Glutamatergic neuron (in vitro differentiated cells): ENCODE data around the gene MACROD2. TPM values are rescaled to one million over a fixed set of nuclear protein-coding genes. Genes with fewer than 3 reads are reported as not detected.

Experiments used
- DNase-seq: peaks from one replicate; pipeline ENCODE4 v3.0.0; 2022
- H3K27ac Mint-ChIP-seq: one replicate; pipeline ENCODE4 v1.8.0; 2020; ENCODE audit warnings: mild to moderate bottlenecking, mixed read lengths, inconsistent platforms; ENCODE audit not compliant: unreplicated experiment
- H3K27me3 Mint-ChIP-seq: one replicate; pipeline ENCODE4 v1.8.0; 2020; ENCODE audit warnings: mild to moderate bottlenecking, moderate library complexity, mixed read lengths, inconsistent platforms; ENCODE audit not compliant: unreplicated experiment
- H3K36me3 Mint-ChIP-seq: one replicate; pipeline ENCODE4 v1.8.0; 2020; ENCODE audit warnings: mild to moderate bottlenecking, mixed read lengths, inconsistent platforms; ENCODE audit not compliant: unreplicated experiment
- H3K4me1 Mint-ChIP-seq: one replicate; pipeline ENCODE4 v1.8.0; 2020; ENCODE audit warnings: mild to moderate bottlenecking, low read depth, mixed read lengths, inconsistent platforms; ENCODE audit not compliant: unreplicated experiment
- H3K4me3 Mint-ChIP-seq: one replicate; pipeline ENCODE4 v1.8.0; 2020; ENCODE audit warnings: mild to moderate bottlenecking, mixed read lengths, inconsistent platforms; ENCODE audit not compliant: unreplicated experiment
- H3K9me3 Mint-ChIP-seq: one replicate; pipeline ENCODE4 v1.8.0; 2020; ENCODE audit warnings: mild to moderate bottlenecking, moderate library complexity, mixed read lengths, inconsistent platforms; ENCODE audit not compliant: unreplicated experiment
- total RNA-seq: library from RNA; stranded (reverse); fragmentation: NEBNext Ultra II Directional; extraction: Animal tissue kit (Norgen Biotek cat#: 25700); gene quantifications from one replicate; pipeline ENCODE4 v1.2.1, GENCODE V29; 2021; ENCODE audit not compliant: unreplicated experiment
- TF ChIP-seq, protein P1 (sequence below): fragments of 200-600 bp; sonication (generic); IDR thresholded peaks from one replicate; pipeline ENCODE4 v1.5.0; 2021; ENCODE audit not compliant: partially characterized antibody, unreplicated experiment

Gene MACROD2
- total RNA-seq, 1 donor from 2014 or later, result 8.7 TPM

DNA sequence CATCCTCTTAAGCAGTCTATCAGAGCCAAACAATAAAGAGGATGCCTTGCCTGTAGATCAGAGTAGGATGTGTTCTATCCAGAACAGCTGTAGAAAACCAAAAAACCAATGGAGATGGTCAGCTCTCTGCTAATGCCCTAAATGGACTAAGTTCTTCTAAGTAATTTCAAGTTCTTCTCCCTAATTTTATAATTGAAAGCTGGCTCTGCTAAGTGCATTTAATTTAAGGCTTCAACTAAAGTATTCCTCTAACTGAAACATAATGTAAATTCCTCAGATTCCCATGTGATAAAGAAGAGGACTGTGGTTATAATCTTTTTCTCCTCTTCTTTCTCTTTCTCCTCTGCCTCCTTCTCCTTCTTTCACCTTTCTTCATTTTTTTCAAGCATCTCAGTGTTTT, 1868.4 kb downstream of the MACROD2 start:
- Mint-ChIP-seq H3K4me1 (peaks cover 1% of the 10 kb centered on the region), H3K27ac (no peak overlapping the region), H3K36me3 (no peaks in the 10 kb centered on the region), H3K4me3 (no peak overlapping the region), H3K9me3 (no peaks in the 10 kb centered on the region), H3K27me3 (no peaks in the 10 kb centered on the region)
- TF ChIP-seq, protein P1, sequence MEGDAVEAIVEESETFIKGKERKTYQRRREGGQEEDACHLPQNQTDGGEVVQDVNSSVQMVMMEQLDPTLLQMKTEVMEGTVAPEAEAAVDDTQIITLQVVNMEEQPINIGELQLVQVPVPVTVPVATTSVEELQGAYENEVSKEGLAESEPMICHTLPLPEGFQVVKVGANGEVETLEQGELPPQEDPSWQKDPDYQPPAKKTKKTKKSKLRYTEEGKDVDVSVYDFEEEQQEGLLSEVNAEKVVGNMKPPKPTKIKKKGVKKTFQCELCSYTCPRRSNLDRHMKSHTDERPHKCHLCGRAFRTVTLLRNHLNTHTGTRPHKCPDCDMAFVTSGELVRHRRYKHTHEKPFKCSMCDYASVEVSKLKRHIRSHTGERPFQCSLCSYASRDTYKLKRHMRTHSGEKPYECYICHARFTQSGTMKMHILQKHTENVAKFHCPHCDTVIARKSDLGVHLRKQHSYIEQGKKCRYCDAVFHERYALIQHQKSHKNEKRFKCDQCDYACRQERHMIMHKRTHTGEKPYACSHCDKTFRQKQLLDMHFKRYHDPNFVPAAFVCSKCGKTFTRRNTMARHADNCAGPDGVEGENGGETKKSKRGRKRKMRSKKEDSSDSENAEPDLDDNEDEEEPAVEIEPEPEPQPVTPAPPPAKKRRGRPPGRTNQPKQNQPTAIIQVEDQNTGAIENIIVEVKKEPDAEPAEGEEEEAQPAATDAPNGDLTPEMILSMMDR, result no peak
- no peak for DNase-seq

DNA sequence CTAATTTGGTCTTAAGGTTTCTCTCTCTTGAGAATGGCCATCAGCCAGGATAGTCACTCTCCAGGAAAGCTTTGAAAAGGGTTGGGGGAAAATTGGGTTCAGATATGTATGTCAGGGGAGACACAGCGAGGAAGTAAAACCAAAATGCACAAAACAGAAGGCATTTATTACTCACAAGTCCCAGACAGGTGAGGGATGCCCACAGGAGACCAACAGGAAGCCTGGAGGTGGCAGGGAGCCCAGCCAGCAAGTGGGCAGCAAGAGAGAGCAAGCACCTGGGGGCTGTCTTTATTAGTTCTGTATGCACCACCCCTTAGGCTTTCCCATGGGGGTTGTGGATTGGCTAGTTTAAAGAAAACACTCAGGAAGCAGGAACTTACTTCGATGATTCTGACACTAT, 1870.2 kb downstream of the MACROD2 start:
- H3K27me3 Mint-ChIP-seq, result no peaks in the 10 kb centered on the region

DNA sequence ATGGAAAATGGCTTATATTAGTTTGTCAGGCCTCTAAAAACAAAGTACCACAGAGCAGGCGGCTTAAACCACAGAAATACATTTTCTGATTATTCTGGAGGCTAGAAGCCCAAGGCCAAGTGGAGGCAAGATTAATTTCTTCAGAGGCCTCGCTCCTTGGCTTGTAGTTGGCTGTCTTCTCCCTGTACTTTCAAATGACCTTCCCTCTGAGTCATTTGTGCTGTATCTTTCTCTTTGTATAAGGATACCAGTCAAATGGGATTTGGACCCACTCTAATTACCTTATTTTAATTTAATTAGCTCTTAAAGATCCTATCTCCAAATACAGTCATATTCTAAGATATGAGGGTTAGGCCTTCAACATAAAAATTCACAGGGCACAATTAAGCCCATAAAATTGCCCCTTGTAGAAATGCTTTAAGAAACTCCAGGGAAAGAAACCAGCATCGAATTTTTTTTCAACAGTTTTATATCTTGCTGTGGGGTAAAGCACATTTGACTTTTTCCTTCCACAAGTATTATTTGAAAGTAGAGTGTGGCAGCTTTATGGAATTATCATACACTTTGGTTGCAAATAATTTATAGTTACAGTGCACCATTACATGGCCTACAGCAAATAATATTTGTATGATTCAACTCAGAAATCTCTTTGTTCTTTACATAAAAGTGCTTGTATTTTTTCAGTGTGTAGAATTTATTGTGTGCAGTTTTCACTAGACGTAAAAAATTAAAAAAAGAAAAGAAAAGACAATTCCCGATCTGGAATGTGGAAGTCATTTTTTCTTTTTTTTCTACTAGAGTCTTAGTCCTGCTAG, 1871.8 kb downstream of the MACROD2 start:
- H3K4me1 Mint-ChIP-seq, result peaks cover 1% of the 10 kb centered on the region
- DNase-seq, result no peak
- no peak overlapping the region for H3K4me3 Mint-ChIP-seq
- H3K9me3 Mint-ChIP-seq, result no peaks in the 10 kb centered on the region
- no peak overlapping the region for H3K27ac Mint-ChIP-seq
- no peaks in the 10 kb centered on the region for H3K27me3 Mint-ChIP-seq
- no peaks in the 10 kb centered on the region for H3K36me3 Mint-ChIP-seq
- TF ChIP-seq, protein P1, result no peak

More for the DNA sequence above, 1870.2 kb downstream of the MACROD2 start:
- DNase-seq, result no peak
- Mint-ChIP-seq H3K4me3 (no peak overlapping the region), H3K36me3 (no peaks in the 10 kb centered on the region), H3K27ac (no peak overlapping the region), H3K4me1 (peaks cover 1% of the 10 kb centered on the region), H3K9me3 (no peaks in the 10 kb centered on the region)
- TF ChIP-seq, protein P1, result no peak

DNA sequence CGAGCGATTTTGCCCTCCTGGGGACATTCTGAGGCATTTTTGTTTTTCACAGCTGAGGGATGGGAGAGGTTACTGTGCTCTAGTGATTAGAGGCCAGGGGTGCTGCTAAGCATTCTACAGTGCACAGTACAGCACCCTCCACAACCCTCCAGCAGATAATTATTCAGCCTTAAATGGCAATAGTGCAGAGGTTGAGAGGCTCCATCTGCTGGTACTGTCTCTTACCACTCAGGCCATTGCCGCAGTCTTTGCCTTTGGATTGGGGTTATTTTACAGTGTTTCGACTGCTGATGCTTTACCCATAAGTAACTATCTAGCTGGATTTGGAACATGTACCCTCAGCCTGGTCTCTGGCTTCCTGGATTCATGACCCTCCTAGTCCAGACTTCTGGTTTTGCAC, 1872.6 kb downstream of the MACROD2 start:
- H3K27ac Mint-ChIP-seq, result no peak overlapping the region
- no peaks in the 10 kb centered on the region for H3K9me3 Mint-ChIP-seq
- no peak for DNase-seq
- H3K4me3 Mint-ChIP-seq, result no peak overlapping the region
- peaks cover 1% of the 10 kb centered on the region for H3K4me1 Mint-ChIP-seq
- no peaks in the 10 kb centered on the region for H3K27me3 Mint-ChIP-seq
- no peaks in the 10 kb centered on the region for H3K36me3 Mint-ChIP-seq
- TF ChIP-seq, protein P1, result no peak

DNA sequence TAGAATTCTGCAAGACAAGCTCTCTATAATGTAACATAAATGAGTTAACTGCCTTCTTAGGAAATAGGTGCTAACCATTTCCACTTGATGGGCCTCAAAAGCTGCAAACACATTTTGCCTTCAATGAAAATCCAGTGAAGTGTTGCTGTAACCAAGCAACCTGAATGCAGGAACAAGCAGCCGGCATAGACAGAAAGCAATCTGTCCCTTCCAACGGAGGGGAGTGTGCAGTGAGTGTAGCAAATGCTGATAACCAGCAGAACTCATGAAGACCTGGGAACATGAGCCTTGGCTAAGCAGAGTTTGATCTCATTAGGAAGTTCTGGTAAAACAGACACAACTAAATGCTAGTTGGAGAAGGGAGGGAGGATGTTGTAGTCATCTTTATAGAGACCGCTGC, 1880.1 kb downstream of the MACROD2 start:
- H3K36me3 Mint-ChIP-seq, result peaks cover 11% of the 10 kb centered on the region
- no peak overlapping the region for H3K27ac Mint-ChIP-seq
- peaks cover 2% of the 10 kb centered on the region for H3K9me3 Mint-ChIP-seq
- H3K4me1 Mint-ChIP-seq, result no peaks in the 10 kb centered on the region
- no peaks in the 10 kb centered on the region for H3K27me3 Mint-ChIP-seq
- TF ChIP-seq, protein P1, result no peak
- DNase-seq, result no peak
- H3K4me3 Mint-ChIP-seq, result no peak overlapping the region
